Transverse colon (tissue), 4 donors: ENCODE results near the gene MMP2. TPM values are rescaled to one million over a fixed set of nuclear protein-coding genes. Genes with fewer than 3 reads are reported as not detected.

Experiments used
- DNase-seq: peaks from one replicate; pipeline ENCODE4 v3.0.0-alpha.2; 2019
- H3K27ac ChIP-seq, 4 donors: fragments of 200-600 bp; sonication (generic); 2 replicates each; pipeline ENCODE4 v1.5.1; 2016 to 2018; ENCODE audit warnings: inconsistent platforms in 4 of 4
- H3K27me3 ChIP-seq: fragments of 200-600 bp; sonication (generic); 2 replicates; pipeline ENCODE4 v1.5.1; 2017; ENCODE audit warnings: inconsistent platforms
- H3K36me3 ChIP-seq, 4 donors: fragments of 200-600 bp; sonication (generic); 2 replicates each; pipeline ENCODE4 v1.5.1; 2017 to 2019; ENCODE audit warnings: inconsistent platforms in 4 of 4
- H3K4me1 ChIP-seq, 4 donors: fragments of 200-600 bp; sonication (generic); 2 replicates each; pipeline ENCODE4 v1.5.1; 2017 to 2020; ENCODE audit warnings: inconsistent platforms in 4 of 4
- H3K4me3 ChIP-seq, 4 donors: fragments of 200-600 bp; sonication (generic); 1 replicate in 1 of 4; 2 replicates in 3 of 4; pipeline versions ENCODE4 v1.5.1 to v1.6.1; 2017 to 2019; ENCODE audit warnings: inconsistent platforms in 4 of 4
- H3K9me3 ChIP-seq, 2 donors: fragments of 200-600 bp; sonication (generic); 2 replicates each; pipeline ENCODE4 v1.5.1; 2017 to 2019; ENCODE audit warnings: inconsistent platforms in 2 of 2
- CTCF ChIP-seq, 5 experiments: fragments of 200-600 bp in 3 of 5; fragments of 450-650 bp in 2 of 5; sonication (generic) in 3 of 5; IDR thresholded peaks; 1 replicate in 2 of 5; 2 replicates in 3 of 5; pipeline ENCODE4 v1.5.1; 2016 to 2017; ENCODE audit warnings: antibody characterized with exemption in 5 of 5, inconsistent platforms in 3 of 5, mild to moderate bottlenecking in 2 of 5, moderate library complexity in 1 of 5
- EP300 ChIP-seq: sonication (generic); formaldehyde crosslinking; IDR thresholded peaks from one replicate; pipeline ENCODE4 v1.6.1; 2017; ENCODE audit warnings: antibody characterized with exemption, low read depth
- POLR2A ChIP-seq: fragments of 450-650 bp; IDR thresholded peaks from one replicate; pipeline ENCODE4 v1.6.1; 2016; ENCODE audit warnings: antibody characterized with exemption, mild to moderate bottlenecking, moderate library complexity
- POLR2AphosphoS5 ChIP-seq, 3 donors: sonication (generic); formaldehyde crosslinking; IDR thresholded peaks; one replicate each; pipeline ENCODE4 v1.6.1; 2016; ENCODE audit warnings: antibody characterized with exemption in 3 of 3
- WGBS, 2 donors: methylation state at CpG; one replicate each; pipeline ENCODE4 v1.1.5; 2018; ENCODE audit warnings: low coverage in 1 of 2; 5-methylcytosine and 5-hydroxymethylcytosine counted together
- in situ Hi-C, 4 donors: fragments of 200-750 bp; cut with MboI; loops; one replicate each; pipeline versions ENCODE4 v1.15.0 to v1.15.1; 2017; ENCODE audit warnings: low sequenced_read_pairs in 3 of 4, low pct_ligation_motif_present in 1 of 4, low pct_unique_long_range_greater_than_20kb in 1 of 4
- intact Hi-C: fragments of 100-400 bp; cut with DNase I; formaldehyde crosslinking; loops from one replicate; pipeline ENCODE4 v1.15.1; 2023; ENCODE audit warnings: low total_unique reads
- total RNA-seq, 4 donors: library from RNA; depleted of rRNA; stranded (reverse); fragments of >200 nt; gene quantifications; one replicate each; pipeline ENCODE4 v1.1.0, GENCODE V29; 2016

Gene MMP2
- total RNA-seq, 4 donors from 2014 or later, result 52.7 to 105 (median 73.1) TPM

GRCh38 chr16:55497558-55497957, 18.6 kb downstream of the MMP2 start:
- TF ChIP-seq EP300 (no peak), CTCF (IDR thresholded peaks at IDR 0.05) (no peak)
- Histone ChIP-seq H3K9me3 (no peaks in the 10 kb centered on the region), H3K27ac (no peak overlapping the region), H3K4me3 (no peak overlapping the region), H3K36me3 (no peaks in the 10 kb centered on the region), H3K27me3 (no peaks in the 10 kb centered on the region), H3K4me1 (peaks cover 25 to 41% (median 29%) of the 10 kb centered on the region in 4 donors)
- in situ Hi-C loops, result no loop called here
- intact Hi-C loops, result no loop called here
- WGBS, 2 donors, result 94 to 100% methylated on average over 1 to 5 of the region's 5 CpGs
- DNase-seq, result no peak

- no peaks in the 10 kb centered on the region for H3K36me3 ChIP-seq
- in situ Hi-C loops (no loop called here), intact Hi-C loops (no loop called here)
- H3K27ac ChIP-seq, result no peak overlapping the region
- WGBS, 2 donors, result 83 to 100% methylated on average over 1 to 6 of the region's 6 CpGs
- no peak for TF ChIP-seq EP300
- TF ChIP-seq POLR2AphosphoS5 (IDR thresholded peaks at IDR 0.05), result no peak
- no peak for TF ChIP-seq POLR2A
- no peak for TF ChIP-seq CTCF (IDR thresholded peaks at IDR 0.05)
- peaks cover 31 to 46% (median 34%) of the 10 kb centered on the region in 4 donors for H3K4me1 ChIP-seq
- H3K9me3 ChIP-seq, result no peaks in the 10 kb centered on the region
- H3K27me3 ChIP-seq, result no peaks in the 10 kb centered on the region
- H3K4me3 ChIP-seq, result no peak overlapping the region
- DNase-seq, result no peak
These were observed 19.1 kb downstream of the MMP2 start for GRCh38 chr16:55498101-55498500.

GRCh38 chr16:55499281-55499680, 20.3 kb downstream of the MMP2 start:
- in situ Hi-C loops, result no loop called here
- TF ChIP-seq POLR2A (no peak), EP300 (no peak), POLR2AphosphoS5 (IDR thresholded peaks at IDR 0.05) (no peak)
- H3K36me3 ChIP-seq, result no peaks in the 10 kb centered on the region
- no peaks in the 10 kb centered on the region for H3K27me3 ChIP-seq
- H3K9me3 ChIP-seq, result no peaks in the 10 kb centered on the region
- H3K4me1 ChIP-seq, result peaks cover 34 to 58% (median 41%) of the 10 kb centered on the region in 4 donors
- DNase-seq, result no peak
- WGBS, 2 donors, result 78 to 86% methylated on average over 3 of the region's 3 CpGs
- intact Hi-C loops, result no loop called here
- H3K4me3 ChIP-seq, result no peak overlapping the region
- no peak overlapping the region for H3K27ac ChIP-seq

GRCh38 chr16:55499951-55500529, 21.0 kb downstream of the MMP2 start:
- H3K9me3 ChIP-seq, result no peaks in the 10 kb centered on the region
- H3K36me3 ChIP-seq, result no peaks in the 10 kb centered on the region
- TF ChIP-seq POLR2AphosphoS5 (IDR thresholded peaks at IDR 0.05), result no peak
- TF ChIP-seq EP300, result no peak
- no peak for TF ChIP-seq POLR2A
- no peak for TF ChIP-seq CTCF (IDR thresholded peaks at IDR 0.05)
- no peak overlapping the region for H3K4me3 ChIP-seq
- peak overlapping the region in 3 of 4 donors; percentile 28 to 88 (median 83) for H3K27ac ChIP-seq
- 54 to 66% methylated on average over 8 to 10 of the region's 10 CpGs for WGBS, 2 donors
- no peak for DNase-seq
- H3K4me1 ChIP-seq, result peaks cover 28 to 53% (median 37%) of the 10 kb centered on the region in 4 donors
- in situ Hi-C loops, result no loop called here
- H3K27me3 ChIP-seq, result no peaks in the 10 kb centered on the region
- intact Hi-C loops, result no loop called here

GRCh38 chr16:55500530-55501011, 21.6 kb downstream of the MMP2 start:
- intact Hi-C loops, result no loop called here
- peak overlapping the region; percentile 21 to 88 (median 56) for H3K27ac ChIP-seq

More at GRCh38 chr16:55500530-55501011, 21.6 kb downstream of the MMP2 start:
- no peak overlapping the region for H3K4me3 ChIP-seq
- no peak for TF ChIP-seq POLR2AphosphoS5 (IDR thresholded peaks at IDR 0.05)
- no peak for TF ChIP-seq POLR2A
- TF ChIP-seq EP300, result no peak
- 20% methylated on average over 3 of the region's 3 CpGs; no CpG with 5 or more reads in 1 of the 2 donors for WGBS, 2 donors
- H3K27me3 ChIP-seq, result no peaks in the 10 kb centered on the region
- DNase-seq, result peak; percentile 42
- no peaks in the 10 kb centered on the region for H3K36me3 ChIP-seq
- in situ Hi-C loops, result no loop called here
- peaks cover 27 to 49% (median 38%) of the 10 kb centered on the region in 4 donors for H3K4me1 ChIP-seq
- no peaks in the 10 kb centered on the region for H3K9me3 ChIP-seq
